Fibroblast of lung (primary cell): ENCODE data around the gene MAP4K3.

ENCODE experiments used
- EZH2 ChIP-seq: IDR thresholded peaks from 2 replicates; pipeline ENCODE4 v1.5.1; 2012; ENCODE audit warnings: low read length, control low read depth, mild to moderate bottlenecking; ENCODE audit errors: missing control alignments
- TF ChIP-seq, protein P1 (sequence below), 2 donors: IDR thresholded peaks in 1 of 2; conservative IDR thresholded peaks in 1 of 2; 1 replicate in 1 of 2; 2 replicates in 1 of 2; pipeline ENCODE4 v1.5.1; 2011 to 2012; ENCODE audit warnings: low read length in 2 of 2, control low read depth in 1 of 2, inconsistent platforms in 1 of 2, low read depth in 1 of 2, mild to moderate bottlenecking in 1 of 2

GRCh38 chr2:39338502-39338901 lies 98.6 kb downstream of the MAP4K3 start:
- TF ChIP-seq, protein P1, sequence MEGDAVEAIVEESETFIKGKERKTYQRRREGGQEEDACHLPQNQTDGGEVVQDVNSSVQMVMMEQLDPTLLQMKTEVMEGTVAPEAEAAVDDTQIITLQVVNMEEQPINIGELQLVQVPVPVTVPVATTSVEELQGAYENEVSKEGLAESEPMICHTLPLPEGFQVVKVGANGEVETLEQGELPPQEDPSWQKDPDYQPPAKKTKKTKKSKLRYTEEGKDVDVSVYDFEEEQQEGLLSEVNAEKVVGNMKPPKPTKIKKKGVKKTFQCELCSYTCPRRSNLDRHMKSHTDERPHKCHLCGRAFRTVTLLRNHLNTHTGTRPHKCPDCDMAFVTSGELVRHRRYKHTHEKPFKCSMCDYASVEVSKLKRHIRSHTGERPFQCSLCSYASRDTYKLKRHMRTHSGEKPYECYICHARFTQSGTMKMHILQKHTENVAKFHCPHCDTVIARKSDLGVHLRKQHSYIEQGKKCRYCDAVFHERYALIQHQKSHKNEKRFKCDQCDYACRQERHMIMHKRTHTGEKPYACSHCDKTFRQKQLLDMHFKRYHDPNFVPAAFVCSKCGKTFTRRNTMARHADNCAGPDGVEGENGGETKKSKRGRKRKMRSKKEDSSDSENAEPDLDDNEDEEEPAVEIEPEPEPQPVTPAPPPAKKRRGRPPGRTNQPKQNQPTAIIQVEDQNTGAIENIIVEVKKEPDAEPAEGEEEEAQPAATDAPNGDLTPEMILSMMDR (conservative IDR thresholded peaks at IDR 0.05 in 1 of 2, IDR thresholded peaks at IDR 0.05 in 1 of 2; ENCODE audit: low read depth in 1 of 2, low read length in 2 of 2) = no peak
- TF ChIP-seq EZH2 = no peak
